K562 (cell line): ENCODE results near the gene PCOLCE2. TPM values are rescaled to one million over a fixed set of nuclear protein-coding genes. Genes with fewer than 3 reads are reported as not detected.

Experiments used
- polyA plus RNA-seq, 8 experiments: library from polyadenylated mRNA; depleted of rRNA in 4 of 8; stranded (reverse) in 5 of 8; unstranded in 3 of 8; fragments of >200 nt; fragmentation: Nextera tagmentation in 2 of 8; fragmentation: Illumina TruSeq in 1 of 8; extraction: Ambion mirVana in 2 of 8; extraction: Trizol in 1 of 8; gene quantifications; 2 replicates each; pipeline versions ENCODE4 v1.2.1 to v1.2.3, GENCODE V29; 2011 to 2014; ENCODE audit warnings: inconsistent platforms in 1 of 8, missing spikeins in 1 of 8
- total RNA-seq, 7 experiments: library from RNA; depleted of rRNA in 6 of 7; stranded (reverse); fragments of >200 nt in 6 of 7; fragmentation: Illumina TruSeq in 2 of 7; extraction: Trizol in 2 of 7; gene quantifications; 2 replicates each; pipeline versions ENCODE4 v1.2.1 to v1.2.3, GENCODE V29; 2011 to 2021; ENCODE audit warnings: low replicate concordance in 1 of 7
- TF ChIP-seq, protein P1 (sequence below): fragments of 200-600 bp; sonication (generic); IDR thresholded peaks from one replicate; pipeline ENCODE4 v1.6.1; 2012; ENCODE audit warnings: mild to moderate bottlenecking, low read depth, low read length, inconsistent platforms

PCOLCE2 gene
- total and polyA plus RNA-seq, 9 of the 15 experiments (the other 6 are each of a cell fraction or from before 2014, with no cell fraction given), result 0.18 to 1.2 (median 0.65) TPM

DNA sequence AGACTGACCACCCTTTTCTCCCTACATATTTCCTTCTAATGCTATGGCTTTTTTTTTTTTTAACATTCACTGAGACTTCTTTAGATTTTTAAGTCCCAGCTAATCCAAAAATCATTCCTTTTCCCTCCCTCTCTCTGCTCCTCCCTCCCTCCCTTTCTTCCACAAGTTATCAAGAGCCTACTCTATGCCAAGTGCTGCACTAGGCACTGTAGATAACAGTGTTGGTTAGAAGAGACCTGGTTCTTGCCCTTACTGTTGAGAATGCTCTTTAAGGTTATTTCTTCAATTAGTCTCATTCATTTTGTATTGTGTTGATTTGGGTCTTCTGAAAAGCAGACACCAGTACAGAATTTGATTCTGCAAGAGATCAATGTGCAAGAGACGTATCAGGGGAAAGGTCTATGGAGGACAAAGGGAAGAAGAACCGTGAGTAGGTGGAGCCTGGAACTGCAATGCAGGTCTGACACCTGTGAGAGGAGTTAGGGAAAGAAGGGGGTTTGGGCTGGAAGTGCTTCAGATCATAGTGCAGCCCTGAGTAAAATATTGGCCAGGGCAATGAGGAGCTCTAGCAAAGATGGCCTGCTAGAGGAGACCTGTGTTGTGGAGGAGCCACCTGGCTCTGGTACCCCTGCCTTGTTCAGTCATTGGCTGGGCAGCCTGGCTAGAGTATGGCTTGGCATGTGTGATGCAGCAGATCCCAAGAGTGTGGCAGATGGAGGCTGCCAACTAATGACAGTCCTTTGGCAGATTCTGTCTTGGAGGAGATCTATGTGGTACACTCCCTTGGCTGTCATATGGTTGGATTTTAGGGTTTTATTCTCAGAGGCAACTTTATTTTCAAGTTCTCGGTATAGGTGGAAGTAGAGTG, 9.7 kb upstream of the PCOLCE2 start (continued):
- TF ChIP-seq, protein P1, sequence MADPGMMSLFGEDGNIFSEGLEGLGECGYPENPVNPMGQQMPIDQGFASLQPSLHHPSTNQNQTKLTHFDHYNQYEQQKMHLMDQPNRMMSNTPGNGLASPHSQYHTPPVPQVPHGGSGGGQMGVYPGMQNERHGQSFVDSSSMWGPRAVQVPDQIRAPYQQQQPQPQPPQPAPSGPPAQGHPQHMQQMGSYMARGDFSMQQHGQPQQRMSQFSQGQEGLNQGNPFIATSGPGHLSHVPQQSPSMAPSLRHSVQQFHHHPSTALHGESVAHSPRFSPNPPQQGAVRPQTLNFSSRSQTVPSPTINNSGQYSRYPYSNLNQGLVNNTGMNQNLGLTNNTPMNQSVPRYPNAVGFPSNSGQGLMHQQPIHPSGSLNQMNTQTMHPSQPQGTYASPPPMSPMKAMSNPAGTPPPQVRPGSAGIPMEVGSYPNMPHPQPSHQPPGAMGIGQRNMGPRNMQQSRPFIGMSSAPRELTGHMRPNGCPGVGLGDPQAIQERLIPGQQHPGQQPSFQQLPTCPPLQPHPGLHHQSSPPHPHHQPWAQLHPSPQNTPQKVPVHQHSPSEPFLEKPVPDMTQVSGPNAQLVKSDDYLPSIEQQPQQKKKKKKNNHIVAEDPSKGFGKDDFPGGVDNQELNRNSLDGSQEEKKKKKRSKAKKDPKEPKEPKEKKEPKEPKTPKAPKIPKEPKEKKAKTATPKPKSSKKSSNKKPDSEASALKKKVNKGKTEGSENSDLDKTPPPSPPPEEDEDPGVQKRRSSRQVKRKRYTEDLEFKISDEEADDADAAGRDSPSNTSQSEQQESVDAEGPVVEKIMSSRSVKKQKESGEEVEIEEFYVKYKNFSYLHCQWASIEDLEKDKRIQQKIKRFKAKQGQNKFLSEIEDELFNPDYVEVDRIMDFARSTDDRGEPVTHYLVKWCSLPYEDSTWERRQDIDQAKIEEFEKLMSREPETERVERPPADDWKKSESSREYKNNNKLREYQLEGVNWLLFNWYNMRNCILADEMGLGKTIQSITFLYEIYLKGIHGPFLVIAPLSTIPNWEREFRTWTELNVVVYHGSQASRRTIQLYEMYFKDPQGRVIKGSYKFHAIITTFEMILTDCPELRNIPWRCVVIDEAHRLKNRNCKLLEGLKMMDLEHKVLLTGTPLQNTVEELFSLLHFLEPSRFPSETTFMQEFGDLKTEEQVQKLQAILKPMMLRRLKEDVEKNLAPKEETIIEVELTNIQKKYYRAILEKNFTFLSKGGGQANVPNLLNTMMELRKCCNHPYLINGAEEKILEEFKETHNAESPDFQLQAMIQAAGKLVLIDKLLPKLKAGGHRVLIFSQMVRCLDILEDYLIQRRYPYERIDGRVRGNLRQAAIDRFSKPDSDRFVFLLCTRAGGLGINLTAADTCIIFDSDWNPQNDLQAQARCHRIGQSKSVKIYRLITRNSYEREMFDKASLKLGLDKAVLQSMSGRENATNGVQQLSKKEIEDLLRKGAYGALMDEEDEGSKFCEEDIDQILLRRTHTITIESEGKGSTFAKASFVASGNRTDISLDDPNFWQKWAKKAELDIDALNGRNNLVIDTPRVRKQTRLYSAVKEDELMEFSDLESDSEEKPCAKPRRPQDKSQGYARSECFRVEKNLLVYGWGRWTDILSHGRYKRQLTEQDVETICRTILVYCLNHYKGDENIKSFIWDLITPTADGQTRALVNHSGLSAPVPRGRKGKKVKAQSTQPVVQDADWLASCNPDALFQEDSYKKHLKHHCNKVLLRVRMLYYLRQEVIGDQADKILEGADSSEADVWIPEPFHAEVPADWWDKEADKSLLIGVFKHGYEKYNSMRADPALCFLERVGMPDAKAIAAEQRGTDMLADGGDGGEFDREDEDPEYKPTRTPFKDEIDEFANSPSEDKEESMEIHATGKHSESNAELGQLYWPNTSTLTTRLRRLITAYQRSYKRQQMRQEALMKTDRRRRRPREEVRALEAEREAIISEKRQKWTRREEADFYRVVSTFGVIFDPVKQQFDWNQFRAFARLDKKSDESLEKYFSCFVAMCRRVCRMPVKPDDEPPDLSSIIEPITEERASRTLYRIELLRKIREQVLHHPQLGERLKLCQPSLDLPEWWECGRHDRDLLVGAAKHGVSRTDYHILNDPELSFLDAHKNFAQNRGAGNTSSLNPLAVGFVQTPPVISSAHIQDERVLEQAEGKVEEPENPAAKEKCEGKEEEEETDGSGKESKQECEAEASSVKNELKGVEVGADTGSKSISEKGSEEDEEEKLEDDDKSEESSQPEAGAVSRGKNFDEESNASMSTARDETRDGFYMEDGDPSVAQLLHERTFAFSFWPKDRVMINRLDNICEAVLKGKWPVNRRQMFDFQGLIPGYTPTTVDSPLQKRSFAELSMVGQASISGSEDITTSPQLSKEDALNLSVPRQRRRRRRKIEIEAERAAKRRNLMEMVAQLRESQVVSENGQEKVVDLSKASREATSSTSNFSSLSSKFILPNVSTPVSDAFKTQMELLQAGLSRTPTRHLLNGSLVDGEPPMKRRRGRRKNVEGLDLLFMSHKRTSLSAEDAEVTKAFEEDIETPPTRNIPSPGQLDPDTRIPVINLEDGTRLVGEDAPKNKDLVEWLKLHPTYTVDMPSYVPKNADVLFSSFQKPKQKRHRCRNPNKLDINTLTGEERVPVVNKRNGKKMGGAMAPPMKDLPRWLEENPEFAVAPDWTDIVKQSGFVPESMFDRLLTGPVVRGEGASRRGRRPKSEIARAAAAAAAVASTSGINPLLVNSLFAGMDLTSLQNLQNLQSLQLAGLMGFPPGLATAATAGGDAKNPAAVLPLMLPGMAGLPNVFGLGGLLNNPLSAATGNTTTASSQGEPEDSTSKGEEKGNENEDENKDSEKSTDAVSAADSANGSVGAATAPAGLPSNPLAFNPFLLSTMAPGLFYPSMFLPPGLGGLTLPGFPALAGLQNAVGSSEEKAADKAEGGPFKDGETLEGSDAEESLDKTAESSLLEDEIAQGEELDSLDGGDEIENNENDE, result no peak
